DMS 273 (cell line): Measurements from ENCODE around the gene TBC1D9B.
"Not testable (repeated sequence)": the region's sequence is repeated elsewhere in the genome, so short reads cannot be mapped to it uniquely, and the experiment has no call there.

Experiments
- DNase-seq: peaks from one replicate; lab custom pipeline; 2025; ENCODE audit not compliant: unreplicated experiment; lab: John Stamatoyannopoulos, UW

TBC1D9B gene

GRCh38 chr5:179886190-179886911 is 21.3 kb downstream of the TBC1D9B start:
- no peak for DNase-seq

- DNase-seq = no peak
These were observed 22.1 kb downstream of the TBC1D9B start for GRCh38 chr5:179885491-179886090.

- no peak for DNase-seq
These were observed 24.5 kb downstream of the TBC1D9B start for GRCh38 chr5:179883163-179883562.

GRCh38 chr5:179882338-179882737 is 25.4 kb downstream of the TBC1D9B start:
- no peak for DNase-seq

- DNase-seq = no peak
These were observed 26.7 kb downstream of the TBC1D9B start for GRCh38 chr5:179880848-179881590.

GRCh38 chr5:179880066-179880650 is 27.5 kb downstream of the TBC1D9B start:
- DNase-seq = no peak

- no peak for DNase-seq
These were observed 28.0 kb downstream of the TBC1D9B start for GRCh38 chr5:179879690-179880010.

- no peak for DNase-seq
These were observed 28.6 kb downstream of the TBC1D9B start for GRCh38 chr5:179879003-179879689.

- DNase-seq = no peak
These were observed 29.3 kb downstream of the TBC1D9B start for GRCh38 chr5:179878222-179879002.

GRCh38 chr5:179876610-179876952 is 31.1 kb downstream of the TBC1D9B start:
- no peak for DNase-seq

GRCh38 chr5:179875741-179876609 is 31.7 kb downstream of the TBC1D9B start:
- DNase-seq = no peak

GRCh38 chr5:179874536-179875292 is 33.0 kb downstream of the TBC1D9B start:
- DNase-seq = no peak

GRCh38 chr5:179874136-179874535 is 33.6 kb downstream of the TBC1D9B start:
- no peak for DNase-seq

GRCh38 chr5:179873588-179874110 is 34.0 kb downstream of the TBC1D9B start:
- DNase-seq = no peak

- DNase-seq = no peak
These were observed 34.7 kb downstream of the TBC1D9B start for GRCh38 chr5:179872828-179873575.

- no peak for DNase-seq
These were observed 35.5 kb downstream of the TBC1D9B start for GRCh38 chr5:179872055-179872827.

- not testable (repeated sequence) for DNase-seq
These were observed 36.2 kb downstream of the TBC1D9B start for GRCh38 chr5:179871533-179871932.
